ENCODE data around the gene RNF113B. TPM values are rescaled to one million over a fixed set of nuclear protein-coding genes. Genes with fewer than 3 reads are reported as not detected.

RNF113B gene
- total RNA-seq, 1 donor from 2014 or later, result not detected

GRCh38 chr13:98173431-98174152 lies 3.5 kb downstream of the RNF113B start:
- FAIRE-seq (no peak), DNase-seq (ENCODE audit: low read depth) (peak; percentile 56)
- Histone ChIP-seq H3K4me3 (ENCODE audit: low read depth, low read length) (no peak overlapping the region), H3K27me3 (ENCODE audit: control insufficient read depth, insufficient read depth, low read length) (no peaks in the 10 kb centered on the region), H3K36me3 (ENCODE audit: control insufficient read depth, insufficient read depth, low read length) (no peaks in the 10 kb centered on the region)
- TF ChIP-seq CTCF (IDR thresholded peaks at IDR 0.05; ENCODE audit: insufficient read depth, low read length, severe bottlenecking), result no peak

GRCh38 chr13:98172590-98173422 lies 4.3 kb downstream of the RNF113B start:
- H3K4me3 ChIP-seq (ENCODE audit: low read depth, low read length), result no peak overlapping the region
- H3K36me3 ChIP-seq (ENCODE audit: control insufficient read depth, insufficient read depth, low read length), result no peaks in the 10 kb centered on the region
- DNase-seq (ENCODE audit: low read depth) (no peak), FAIRE-seq (no peak)
- H3K27me3 ChIP-seq (ENCODE audit: control insufficient read depth, insufficient read depth, low read length), result no peaks in the 10 kb centered on the region
- no peak for TF ChIP-seq CTCF (IDR thresholded peaks at IDR 0.05; ENCODE audit: insufficient read depth, low read length, severe bottlenecking)

DNA sequence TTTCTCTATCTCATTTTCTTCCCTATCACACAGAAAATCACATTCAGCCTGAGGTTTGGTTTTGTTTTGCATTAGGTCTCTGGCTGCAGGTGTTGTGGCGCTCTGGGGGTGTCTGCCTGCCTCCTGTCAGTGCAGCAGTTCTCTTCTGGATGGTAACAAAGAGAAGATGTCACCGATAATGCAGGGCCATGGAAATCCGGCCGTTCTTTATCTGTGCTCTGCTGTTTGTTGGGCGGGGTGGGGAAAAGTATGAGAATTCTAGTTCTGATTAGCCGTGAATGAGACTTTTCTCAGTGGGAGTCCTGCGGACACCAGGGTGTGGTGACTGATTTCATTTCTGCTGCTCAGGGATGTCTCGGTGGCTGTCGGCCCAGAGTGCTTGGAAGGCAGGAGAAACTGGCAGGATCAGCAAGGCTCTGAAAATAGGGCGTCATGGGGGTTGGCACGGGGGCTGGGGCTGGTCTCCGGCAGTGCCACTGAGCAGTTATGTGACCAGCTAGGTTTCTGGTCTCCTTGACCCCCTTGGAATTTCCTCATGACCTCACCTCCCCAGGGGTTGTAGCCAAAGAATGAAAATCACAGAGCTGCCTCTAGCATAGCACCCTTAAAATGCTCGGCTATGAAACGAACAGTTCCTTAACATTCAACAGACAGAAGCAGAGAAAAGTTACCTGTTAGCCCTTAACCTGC lies 5.0 kb downstream of the RNF113B start:
- TF ChIP-seq CTCF (IDR thresholded peaks at IDR 0.05; ENCODE audit: insufficient read depth, low read length, severe bottlenecking), result no peak
- Histone ChIP-seq H3K36me3 (ENCODE audit: control insufficient read depth, insufficient read depth, low read length) (no peaks in the 10 kb centered on the region), H3K27me3 (ENCODE audit: control insufficient read depth, insufficient read depth, low read length) (no peaks in the 10 kb centered on the region), H3K4me3 (ENCODE audit: low read depth, low read length) (no peak overlapping the region)
- DNase-seq (ENCODE audit: low read depth) (no peak), FAIRE-seq (no peak)

DNA sequence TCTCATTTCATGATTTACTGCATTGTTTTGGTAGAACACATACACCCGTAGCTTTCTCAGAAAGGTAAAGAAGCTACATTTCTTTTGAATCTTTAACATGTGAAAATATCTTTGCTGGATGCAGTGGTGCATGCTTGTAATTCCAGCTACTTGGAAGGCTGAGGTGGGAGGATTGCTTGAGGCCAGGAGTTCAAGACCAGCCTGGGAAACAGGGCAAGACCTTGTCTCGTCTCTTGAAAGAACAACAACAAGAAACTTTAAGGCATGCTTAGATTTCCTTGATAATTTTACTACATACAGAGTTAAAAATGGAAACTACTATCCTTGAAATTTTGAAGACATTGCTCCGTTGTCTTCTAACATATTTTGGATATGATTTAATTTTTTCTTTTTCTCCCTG lies 7.7 kb downstream of the RNF113B start:
- Histone ChIP-seq H3K27me3 (ENCODE audit: control insufficient read depth, insufficient read depth, low read length) (no peaks in the 10 kb centered on the region), H3K4me3 (ENCODE audit: low read depth, low read length) (no peak overlapping the region), H3K36me3 (ENCODE audit: control insufficient read depth, insufficient read depth, low read length) (no peaks in the 10 kb centered on the region)
- DNase-seq (ENCODE audit: low read depth), result no peak
- TF ChIP-seq CTCF (IDR thresholded peaks at IDR 0.05; ENCODE audit: insufficient read depth, low read length, severe bottlenecking), result no peak
- FAIRE-seq, result no peak

- FAIRE-seq, result no peak
These were observed 14.1 kb downstream of the RNF113B start for GRCh38 chr13:98162935-98163334.

More at GRCh38 chr13:98162935-98163334, 14.1 kb downstream of the RNF113B start:
- Histone ChIP-seq H3K36me3 (ENCODE audit: control insufficient read depth, insufficient read depth, low read length) (no peaks in the 10 kb centered on the region), H3K4me3 (ENCODE audit: low read depth, low read length) (no peak overlapping the region), H3K27me3 (ENCODE audit: control insufficient read depth, insufficient read depth, low read length) (no peaks in the 10 kb centered on the region)
- TF ChIP-seq CTCF (IDR thresholded peaks at IDR 0.05; ENCODE audit: insufficient read depth, low read length, severe bottlenecking), result no peak
- DNase-seq (ENCODE audit: low read depth), result no peak
